GM12891 (cell line): ENCODE data around the gene IGF2BP1.

Source experiments
- POLR2A ChIP-seq: IDR thresholded peaks from 2 replicates; pipeline ENCODE4 v1.6.1; 2011; ENCODE audit warnings: low read depth, low read length, control low read depth
- POLR2AphosphoS5 ChIP-seq: IDR thresholded peaks from 2 replicates; pipeline ENCODE4 v1.6.1; 2011; ENCODE audit warnings: low read depth, low read length, control low read depth
- SPI1 ChIP-seq: IDR thresholded peaks from 2 replicates; pipeline ENCODE4 v1.6.1; 2011; ENCODE audit warnings: low read depth, low read length, control low read depth
- TAF1 ChIP-seq: IDR thresholded peaks from 2 replicates; pipeline ENCODE4 v1.6.1; 2011; ENCODE audit warnings: low read depth, low read length, control low read depth

DNA sequence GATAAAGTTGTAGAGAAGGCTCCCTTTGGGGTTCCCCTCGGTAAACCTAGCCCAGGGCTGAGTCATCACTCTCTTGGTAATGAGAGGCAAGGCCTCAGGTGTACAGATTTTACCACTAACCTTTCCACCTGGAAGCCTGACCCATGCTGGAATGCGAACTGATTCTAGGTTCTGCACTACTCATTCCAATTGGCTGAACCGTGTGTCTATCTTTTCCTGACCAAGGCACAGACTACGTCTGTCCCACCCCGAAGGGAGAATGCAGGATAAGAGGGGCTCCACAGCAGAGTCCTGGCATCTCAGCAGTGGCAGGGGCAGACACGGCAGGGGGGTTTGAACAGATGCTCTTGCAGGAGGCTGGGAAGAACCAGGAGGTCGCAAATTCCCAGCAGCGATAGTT, 70.0 kb downstream of the IGF2BP1 start:
- TF ChIP-seq POLR2AphosphoS5 (no peak), SPI1 (no peak), TAF1 (no peak), POLR2A (no peak)
